ENCODE results near the gene CCDC170. TPM values are rescaled to one million over a fixed set of nuclear protein-coding genes. Genes with fewer than 3 reads are reported as not detected.

Gene CCDC170
- total and polyA plus RNA-seq, 2 donors (not counting 1 experiment from before 2014, with no cell fraction given): 0.76 to 0.83 TPM

DNA sequence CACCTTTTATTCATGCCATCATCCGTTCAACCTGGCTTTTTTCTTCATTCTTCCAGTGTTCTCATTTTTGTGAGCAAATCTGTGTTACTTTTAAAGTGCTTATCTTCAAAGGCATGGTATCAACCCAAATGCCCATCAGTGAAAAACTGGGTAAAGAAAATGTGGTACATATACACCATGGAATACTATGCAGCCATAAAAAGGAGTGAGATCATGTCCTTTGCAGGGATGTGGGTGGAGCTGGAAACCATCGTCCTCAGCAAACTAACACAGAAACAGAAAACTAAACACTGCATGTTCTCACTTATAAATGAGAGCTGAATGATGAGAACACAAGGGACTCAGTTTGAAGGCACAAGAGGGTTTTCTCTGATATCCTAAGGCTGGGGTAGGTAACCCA, 130.3 kb downstream of the CCDC170 start:
- Histone ChIP-seq H3K27ac (ENCODE audit: insufficient read depth, low read length) (no peak overlapping the region), H3K9me3 (ENCODE audit: control insufficient read depth, insufficient read depth, low read depth, low read length) (no peaks in the 10 kb centered on the region), H2AFZ (ENCODE audit: low read length) (no peak overlapping the region), H3K9ac (ENCODE audit: insufficient read depth, low read length) (no peak overlapping the region), H3K4me1 (ENCODE audit: control insufficient read depth, extremely low read depth, insufficient read depth, low read length) (no peaks in the 10 kb centered on the region), H4K20me1 (ENCODE audit: control insufficient read depth, extremely low read depth, insufficient read depth, low read length) (no peaks in the 10 kb centered on the region), H3K36me3 (ENCODE audit: control insufficient read depth, insufficient read depth, low read length) (no peaks in the 10 kb centered on the region), H3K4me2 (ENCODE audit: extremely low read depth, insufficient read depth, low read length) (no peak overlapping the region), H3K27me3 (ENCODE audit: control insufficient read depth, insufficient read depth, low read length) (no peaks in the 10 kb centered on the region), H3K4me3 (replicated peaks in 1 of 4; ENCODE audit: control extremely low read depth in 1 of 4, insufficient read depth in 1 of 4, low read depth in 3 of 4, low read length in 4 of 4) (no peak overlapping the region), H3K79me2 (ENCODE audit: control insufficient read depth, insufficient read depth, low read length) (no peaks in the 10 kb centered on the region)
- DNase-seq (ENCODE audit: low read depth in 2 of 2): no peak
- TF ChIP-seq EZH2 (IDR thresholded peaks at IDR 0.05; ENCODE audit: low read length, missing control alignments): no peak
- TF ChIP-seq, protein P1, sequence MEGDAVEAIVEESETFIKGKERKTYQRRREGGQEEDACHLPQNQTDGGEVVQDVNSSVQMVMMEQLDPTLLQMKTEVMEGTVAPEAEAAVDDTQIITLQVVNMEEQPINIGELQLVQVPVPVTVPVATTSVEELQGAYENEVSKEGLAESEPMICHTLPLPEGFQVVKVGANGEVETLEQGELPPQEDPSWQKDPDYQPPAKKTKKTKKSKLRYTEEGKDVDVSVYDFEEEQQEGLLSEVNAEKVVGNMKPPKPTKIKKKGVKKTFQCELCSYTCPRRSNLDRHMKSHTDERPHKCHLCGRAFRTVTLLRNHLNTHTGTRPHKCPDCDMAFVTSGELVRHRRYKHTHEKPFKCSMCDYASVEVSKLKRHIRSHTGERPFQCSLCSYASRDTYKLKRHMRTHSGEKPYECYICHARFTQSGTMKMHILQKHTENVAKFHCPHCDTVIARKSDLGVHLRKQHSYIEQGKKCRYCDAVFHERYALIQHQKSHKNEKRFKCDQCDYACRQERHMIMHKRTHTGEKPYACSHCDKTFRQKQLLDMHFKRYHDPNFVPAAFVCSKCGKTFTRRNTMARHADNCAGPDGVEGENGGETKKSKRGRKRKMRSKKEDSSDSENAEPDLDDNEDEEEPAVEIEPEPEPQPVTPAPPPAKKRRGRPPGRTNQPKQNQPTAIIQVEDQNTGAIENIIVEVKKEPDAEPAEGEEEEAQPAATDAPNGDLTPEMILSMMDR (conservative IDR thresholded peaks at IDR 0.05 in 1 of 2, IDR thresholded peaks at IDR 0.05 in 1 of 2; ENCODE audit: low read depth in 1 of 2, low read length in 2 of 2): no peak

DNA sequence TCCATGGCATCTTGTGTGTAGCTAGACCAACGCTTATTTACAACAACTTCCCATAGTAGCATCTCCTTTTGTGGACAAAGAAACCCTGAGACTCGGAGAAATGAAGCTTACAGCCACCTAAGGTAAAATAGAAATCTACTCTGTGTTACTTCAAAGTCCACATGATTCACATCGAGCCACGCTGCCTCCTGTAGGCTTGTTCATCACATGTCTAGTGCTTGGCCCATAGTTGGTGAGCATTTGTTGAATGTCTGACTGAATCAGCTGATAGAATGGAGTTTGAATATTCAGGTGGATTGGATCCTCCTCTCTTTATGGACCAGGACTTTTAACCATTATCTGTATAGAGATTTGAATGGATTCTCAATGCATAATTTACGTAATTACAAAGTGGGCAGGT, 130.7 kb downstream of the CCDC170 start:
- Histone ChIP-seq H3K27me3 (ENCODE audit: control insufficient read depth, insufficient read depth, low read length) (no peaks in the 10 kb centered on the region), H3K27ac (ENCODE audit: insufficient read depth, low read length) (no peak overlapping the region), H3K36me3 (ENCODE audit: control insufficient read depth, insufficient read depth, low read length) (no peaks in the 10 kb centered on the region), H3K79me2 (ENCODE audit: control insufficient read depth, insufficient read depth, low read length) (no peaks in the 10 kb centered on the region), H3K4me3 (replicated peaks in 1 of 4; ENCODE audit: control extremely low read depth in 1 of 4, insufficient read depth in 1 of 4, low read depth in 3 of 4, low read length in 4 of 4) (no peak overlapping the region), H2AFZ (ENCODE audit: low read length) (no peak overlapping the region), H3K4me2 (ENCODE audit: extremely low read depth, insufficient read depth, low read length) (no peak overlapping the region), H3K4me1 (ENCODE audit: control insufficient read depth, extremely low read depth, insufficient read depth, low read length) (no peaks in the 10 kb centered on the region), H3K9ac (ENCODE audit: insufficient read depth, low read length) (no peak overlapping the region), H4K20me1 (ENCODE audit: control insufficient read depth, extremely low read depth, insufficient read depth, low read length) (no peaks in the 10 kb centered on the region), H3K9me3 (ENCODE audit: control insufficient read depth, insufficient read depth, low read depth, low read length) (no peaks in the 10 kb centered on the region)
- no peak for DNase-seq (ENCODE audit: low read depth in 2 of 2)
- TF ChIP-seq, protein P1 (conservative IDR thresholded peaks at IDR 0.05 in 1 of 2, IDR thresholded peaks at IDR 0.05 in 1 of 2; ENCODE audit: low read depth in 1 of 2, low read length in 2 of 2): no peak
- TF ChIP-seq EZH2 (IDR thresholded peaks at IDR 0.05; ENCODE audit: low read length, missing control alignments): no peak

DNA sequence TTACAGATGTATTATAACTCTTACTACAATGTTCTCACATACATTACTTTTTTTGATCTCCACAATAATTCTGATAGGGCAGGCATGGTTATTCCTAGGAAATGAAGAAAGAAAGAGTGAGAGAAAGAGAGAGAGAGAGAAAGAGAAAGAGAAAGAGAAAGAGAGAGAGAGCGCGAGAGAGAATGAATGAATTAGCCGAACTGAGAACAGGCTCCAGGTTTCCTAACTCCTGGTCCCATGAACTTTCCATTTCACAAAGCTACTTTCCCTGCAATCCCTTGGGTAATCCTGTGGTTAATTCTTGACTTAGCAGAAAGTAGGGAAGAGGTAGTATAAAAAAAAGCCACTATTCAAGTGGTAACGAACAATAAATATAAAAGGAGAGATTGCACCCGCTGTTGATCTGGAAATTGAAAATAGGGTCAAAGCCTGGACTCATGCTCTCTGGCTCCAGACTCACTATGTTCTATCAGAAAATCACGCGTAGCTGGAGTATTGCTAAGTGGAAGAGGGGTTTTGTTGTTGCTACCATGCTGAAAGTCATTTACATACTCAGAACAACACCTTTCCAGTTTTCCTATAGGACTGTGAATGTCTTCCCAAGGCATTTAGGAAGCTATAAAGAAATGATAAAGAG, 131.2 kb downstream of the CCDC170 start:
- H2AFZ ChIP-seq (ENCODE audit: low read length): no peak overlapping the region
- no peaks in the 10 kb centered on the region for H3K79me2 ChIP-seq (ENCODE audit: control insufficient read depth, insufficient read depth, low read length)
- H3K36me3 ChIP-seq (ENCODE audit: control insufficient read depth, insufficient read depth, low read length): no peaks in the 10 kb centered on the region
- no peaks in the 10 kb centered on the region for H3K4me1 ChIP-seq (ENCODE audit: control insufficient read depth, extremely low read depth, insufficient read depth, low read length)
- TF ChIP-seq EZH2 (IDR thresholded peaks at IDR 0.05; ENCODE audit: low read length, missing control alignments): no peak
- TF ChIP-seq, protein P1 (conservative IDR thresholded peaks at IDR 0.05 in 1 of 2, IDR thresholded peaks at IDR 0.05 in 1 of 2; ENCODE audit: low read depth in 1 of 2, low read length in 2 of 2): no peak
- H3K4me2 ChIP-seq (ENCODE audit: extremely low read depth, insufficient read depth, low read length): no peak overlapping the region
- no peak overlapping the region for H3K27ac ChIP-seq (ENCODE audit: insufficient read depth, low read length)
- no peaks in the 10 kb centered on the region for H3K9me3 ChIP-seq (ENCODE audit: control insufficient read depth, insufficient read depth, low read depth, low read length)
- no peaks in the 10 kb centered on the region for H4K20me1 ChIP-seq (ENCODE audit: control insufficient read depth, extremely low read depth, insufficient read depth, low read length)
- no peak overlapping the region for H3K4me3 ChIP-seq (replicated peaks in 1 of 4; ENCODE audit: control extremely low read depth in 1 of 4, insufficient read depth in 1 of 4, low read depth in 3 of 4, low read length in 4 of 4)
- no peaks in the 10 kb centered on the region for H3K27me3 ChIP-seq (ENCODE audit: control insufficient read depth, insufficient read depth, low read length)
- no peak overlapping the region for H3K9ac ChIP-seq (ENCODE audit: insufficient read depth, low read length)
- no peak for DNase-seq (ENCODE audit: low read depth in 2 of 2)
